ENCODE measurements around the gene MYBBP1A. TPM values are rescaled to one million over a fixed set of nuclear protein-coding genes. Genes with fewer than 3 reads are reported as not detected.

The MYBBP1A gene
- total and polyA plus RNA-seq, 9 of the 15 experiments (the other 6 are each of a cell fraction or from before 2014, with no cell fraction given) = 2.0 to 114 (median 47.2) TPM

- Histone ChIP-seq H4K20me1 (replicated peaks; ENCODE audit: control insufficient read depth, insufficient read depth, low read length) (no peaks in the 10 kb centered on the region), H2AFZ (ENCODE audit: low read depth, low read length) (no peak overlapping the region), H3K9ac (ENCODE audit: insufficient read depth in 1 of 2, low read depth in 2 of 2, low read length in 2 of 2) (0 out of 4 replicates have a peak overlapping the region, but pooled peaks of 1 of the 2 experiments have one; percentile 6), H3K27ac (ENCODE audit: extremely low read depth, low read depth, low read length) (no peak overlapping the region), H3K9me3 (replicated peaks; ENCODE audit: control insufficient read depth, insufficient read depth, low read depth, low read length) (no peaks in the 10 kb centered on the region), H3K4me1 (replicated peaks in 1 of 2; ENCODE audit: control insufficient read depth in 2 of 2, insufficient read depth in 2 of 2, low read length in 2 of 2) (peaks cover 0 to 41% of the 10 kb centered on the region in 2 experiments; a peak in 3 of 5 replicates), H3K4me3 (no peak overlapping the region), H3K36me3 (ENCODE audit: control insufficient read depth, insufficient read depth, low read length) (peaks cover 87% of the 10 kb centered on the region; the same call in 2 of the 3 replicates), H3K9me1 (ENCODE audit: control insufficient read depth, insufficient read depth, low read length) (no peaks in the 10 kb centered on the region), H3K79me2 (ENCODE audit: control insufficient read depth, insufficient read depth, low read length) (peaks cover 31% of the 10 kb centered on the region), H3K27me3 (ENCODE audit: control insufficient read depth in 2 of 2, insufficient read depth in 2 of 2, low read length in 2 of 2) (no peaks in the 10 kb centered on the region), H3K4me2 (ENCODE audit: insufficient read depth, low read length) (no peak overlapping the region)
- in situ Hi-C loops (cut with MboI) (no loop called here), intact Hi-C loops (cut with micrococcal nuclease) (no loop called here)
- BruUV-seq (replicated peaks) = no TSS peak
- ChIA-PET POLR2A (no interaction called here), CTCF (ENCODE audit: low intra/inter-chr PET ratio) (no interaction called here)
- ATAC-seq (no peak), DNase-seq (ENCODE audit: extremely low read depth in 1 of 4, low spot score in 3 of 4) (no peak), FAIRE-seq (no peak)
- 93% methylated on average over 7 of the region's 25 CpGs for WGBS (ENCODE audit: insufficient coverage, low coverage, missing lambda C conversion rate)
- TF ChIP-seq RBFOX2 (IDR thresholded peaks at IDR 0.05; ENCODE audit: low read depth, low read length) (peak; percentile 53; the same call in 1 of the 2 replicates), TCF7L2 (IDR thresholded peaks at IDR 0.05; ENCODE audit: low read depth, low read length) (no peak), NUFIP1 (IDR thresholded peaks at IDR 0.05; ENCODE audit: partially characterized antibody) (no peak), EZH2 (IDR thresholded peaks at IDR 0.05; ENCODE audit: borderline replicate concordance, low read depth, low read length) (no peak), ETV5 (CRISPR knock-in tag; IDR thresholded peaks at IDR 0.05; ENCODE audit: low read depth) (no peak), POLR2B (IDR thresholded peaks at IDR 0.05; ENCODE audit: low read depth, partially characterized antibody) (no peak), POLR2G (IDR thresholded peaks at IDR 0.05; ENCODE audit: low read depth, low read length) (peak; percentile 50), MTF1 (CRISPR knock-in tag; IDR thresholded peaks at IDR 0.05; ENCODE audit: borderline replicate concordance) (no peak)
Observed at GRCh38 chr17:4549781-4550533, 5.2 kb downstream of the MYBBP1A start.

Data from K562 (cell line).